Uterus (tissue), 2 donors: ENCODE results near the gene STX12.

Experiments used
- CTCF ChIP-seq, 4 experiments: fragments of 200-600 bp in 2 of 4; fragments of 450-650 bp in 2 of 4; sonication (generic) in 2 of 4; IDR thresholded peaks; one replicate each; pipeline ENCODE4 v1.5.1; 2016 to 2019; ENCODE audit warnings: antibody characterized with exemption in 4 of 4, mild to moderate bottlenecking in 2 of 4, moderate library complexity in 1 of 4
- POLR2A ChIP-seq, 2 donors: fragments of 450-650 bp; IDR thresholded peaks; one replicate each; pipeline ENCODE4 v1.6.1; 2016; ENCODE audit warnings: antibody characterized with exemption in 2 of 2, mild to moderate bottlenecking in 1 of 2, moderate library complexity in 1 of 2

- TF ChIP-seq CTCF (IDR thresholded peaks at IDR 0.05) = no peak
- no peak for TF ChIP-seq POLR2A (IDR thresholded peaks at IDR 0.05)
Measured at GRCh38 chr1:27782950-27783349, 9.9 kb downstream of the STX12 start.
